HG03571 (cell line): ENCODE data around the gene HOXA7.

Source experiments
- ATAC-seq: cut with Tn5 transposase; IDR thresholded peaks from one replicate; pipeline ENCODE4 v1.9.1; 2021; ENCODE audit not compliant: unreplicated experiment

The HOXA7 gene

GRCh38 chr7:27182861-27183681 lies 26.6 kb upstream of the HOXA7 start:
- ATAC-seq = no peak

- no peak for ATAC-seq
Measured at GRCh38 chr7:27182285-27182841, 25.9 kb upstream of the HOXA7 start.

GRCh38 chr7:27181795-27182275 lies 25.4 kb upstream of the HOXA7 start:
- ATAC-seq = no peak

- ATAC-seq = no peak
Measured at GRCh38 chr7:27180431-27181420, 24.3 kb upstream of the HOXA7 start.

- ATAC-seq = no peak
Measured at GRCh38 chr7:27179503-27180430, 23.3 kb upstream of the HOXA7 start.

GRCh38 chr7:27179030-27179429 lies 22.6 kb upstream of the HOXA7 start:
- no peak for ATAC-seq

- ATAC-seq = no peak
Measured at GRCh38 chr7:27178366-27178765, 21.9 kb upstream of the HOXA7 start.

GRCh38 chr7:27177795-27178320 lies 21.4 kb upstream of the HOXA7 start:
- ATAC-seq = no peak

- ATAC-seq = no peak
Measured at GRCh38 chr7:27176962-27177794, 20.7 kb upstream of the HOXA7 start.

- ATAC-seq = no peak
Measured at GRCh38 chr7:27176524-27176845, 20.0 kb upstream of the HOXA7 start.

GRCh38 chr7:27175626-27176523 lies 19.4 kb upstream of the HOXA7 start:
- no peak for ATAC-seq

- no peak for ATAC-seq
Measured at GRCh38 chr7:27174874-27175625, 18.6 kb upstream of the HOXA7 start.

GRCh38 chr7:27173956-27174873 lies 17.7 kb upstream of the HOXA7 start, which contains the start of gene HOXA10:
Gene HOXA10, minus strand, starts transcription at chr7:27174320. Its CDS starts 14 bp downstream, at chr7:27174306.
- ATAC-seq = no peak

GRCh38 chr7:27173511-27173955 lies 17.1 kb upstream of the HOXA7 start:
- no peak for ATAC-seq

GRCh38 chr7:27172823-27173510 lies 16.5 kb upstream of the HOXA7 start:
- ATAC-seq = no peak

- ATAC-seq = no peak
Measured at GRCh38 chr7:27172315-27172774, 15.9 kb upstream of the HOXA7 start.
